IPS DF 6.9 (cell line): ENCODE measurements around the gene ST6GALNAC4.

Experiments used
- DNase-seq: peaks from one replicate; pipeline ENCODE4 v3.0.0-alpha.2; 2013; ENCODE audit warnings: low read depth, low spot score
- H3K27ac ChIP-seq: one replicate; pipeline ENCODE4 v1.5.1; 2013; ENCODE audit warnings: low read length, control low read depth
- H3K27me3 ChIP-seq: 2 replicates; pipeline ENCODE4 v1.6.1; 2013; ENCODE audit warnings: mild to moderate bottlenecking, low read length; ENCODE audit not compliant: control insufficient read depth, insufficient read depth
- H3K36me3 ChIP-seq: 2 replicates; pipeline ENCODE4 v1.6.1; 2013; ENCODE audit warnings: low read length; ENCODE audit not compliant: control insufficient read depth, insufficient read depth
- H3K4me1 ChIP-seq: 2 replicates; pipeline ENCODE4 v1.6.1; 2013; ENCODE audit warnings: low read length; ENCODE audit not compliant: control insufficient read depth, insufficient read depth
- H3K4me3 ChIP-seq: 2 replicates; pipeline ENCODE4 v1.5.1; 2013; ENCODE audit warnings: mild to moderate bottlenecking, low read length
- H3K9me3 ChIP-seq: 2 replicates; pipeline ENCODE4 v1.6.1; 2013; ENCODE audit warnings: low read length, inconsistent platforms; ENCODE audit not compliant: control insufficient read depth, insufficient read depth
- WGBS: extraction: QIAGEN DNeasy Blood & Tissue Kit; methylation state at CpG from one replicate; pipeline ENCODE4 v1.1.7; 2013; ENCODE audit warnings: mixed read lengths, missing lambda C conversion rate; ENCODE audit not compliant: insufficient read length, insufficient coverage; 5-methylcytosine and 5-hydroxymethylcytosine counted together

The ST6GALNAC4 gene

GRCh38 chr9:127945942-127946341, 29.1 kb upstream of the ST6GALNAC4 start:
- WGBS: no CpG with 5 or more reads among the region's 9 CpGs
- H3K27me3 ChIP-seq: no peaks in the 10 kb centered on the region
- no peak overlapping the region for H3K4me3 ChIP-seq
- no peak overlapping the region for H3K27ac ChIP-seq
- peaks cover 16% of the 10 kb centered on the region for H3K36me3 ChIP-seq
- 0 out of 2 replicates have a peak, but pooled peaks cover 2% of the 10 kb centered on the region for H3K4me1 ChIP-seq
- no peaks in the 10 kb centered on the region for H3K9me3 ChIP-seq
- DNase-seq: no peak

DNA sequence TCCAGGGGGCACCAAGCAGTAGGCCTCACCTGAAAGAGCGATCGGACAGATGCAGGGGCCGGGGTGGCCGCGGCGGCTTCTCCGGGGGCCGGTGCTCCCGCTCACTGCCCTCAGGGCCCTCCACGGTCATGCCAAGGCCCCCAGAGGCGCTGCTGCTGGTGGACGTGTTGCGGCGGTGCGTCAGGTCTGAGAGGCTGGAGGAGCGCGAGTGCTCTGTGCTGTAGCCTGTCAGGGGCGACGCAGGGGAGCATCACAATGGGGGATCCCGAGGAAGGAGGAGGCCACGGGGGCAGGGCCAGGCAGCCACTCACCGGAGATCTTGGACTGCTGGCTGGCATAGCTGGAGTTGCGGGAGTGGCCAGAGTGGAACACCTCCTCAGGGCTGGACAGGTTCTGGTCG, 28.5 kb upstream of the ST6GALNAC4 start:
- no peak for DNase-seq
- no CpG with 5 or more reads among the region's 24 CpGs for WGBS
- Histone ChIP-seq H3K4me3 (no peak overlapping the region), H3K36me3 (peaks cover 16% of the 10 kb centered on the region), H3K4me1 (0 out of 2 replicates have a peak, but pooled peaks cover 2% of the 10 kb centered on the region), H3K9me3 (no peaks in the 10 kb centered on the region), H3K27me3 (no peaks in the 10 kb centered on the region), H3K27ac (no peak overlapping the region)

DNA sequence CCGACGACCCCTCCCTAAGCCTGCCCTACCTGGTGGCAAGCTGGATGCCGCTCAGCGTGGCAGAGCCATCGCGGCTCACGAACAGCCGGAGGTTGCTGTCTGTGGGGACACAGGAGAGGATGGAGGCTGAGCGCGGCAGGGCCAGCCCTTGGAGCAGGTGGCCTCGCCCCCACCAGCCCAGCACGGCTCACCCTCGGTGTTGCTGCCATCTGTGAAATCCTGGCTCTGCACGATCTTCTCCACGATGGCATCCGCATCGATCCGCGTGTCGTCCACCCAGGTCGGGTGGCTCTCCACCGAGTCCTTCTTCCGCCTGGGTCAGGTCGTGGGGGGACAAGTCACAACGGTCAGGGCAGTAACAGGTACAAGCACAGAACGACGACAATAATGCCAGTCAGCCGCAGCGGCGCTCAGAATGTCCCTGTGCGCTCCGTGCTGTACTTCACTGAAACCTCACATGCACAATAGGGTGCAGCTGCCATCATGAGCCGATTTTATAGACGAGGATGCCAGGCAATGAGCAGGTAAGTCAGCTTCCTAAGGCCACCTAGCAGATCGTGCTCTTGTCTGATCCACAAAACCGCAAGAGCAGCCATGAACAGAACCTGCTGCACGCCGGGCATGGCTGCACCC, 27.9 kb upstream of the ST6GALNAC4 start:
- no peak overlapping the region for H3K27ac ChIP-seq

DNA sequence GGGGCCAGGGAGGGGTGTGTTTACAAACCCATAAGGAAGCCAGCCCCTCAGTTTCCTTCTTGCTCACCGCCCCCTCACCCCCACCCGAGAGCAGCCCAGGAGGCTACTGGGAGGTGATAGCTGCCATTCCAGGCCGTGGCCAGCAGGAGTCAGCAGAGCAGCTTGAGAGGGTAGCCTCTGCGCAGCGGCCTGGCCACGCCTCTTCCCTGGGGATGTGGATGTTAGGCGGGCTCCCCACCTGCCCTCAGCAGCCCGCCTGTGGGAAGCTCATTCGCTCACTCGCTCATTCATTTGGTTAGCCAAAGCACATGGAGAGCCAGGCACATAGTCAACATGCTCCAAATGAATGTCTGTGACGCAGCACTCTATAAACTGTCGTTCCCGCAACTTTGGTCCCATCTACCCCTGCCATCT, 26.9 kb upstream of the ST6GALNAC4 start:
- no peak for DNase-seq
- no CpG with 5 or more reads among the region's 13 CpGs for WGBS
- Histone ChIP-seq H3K4me1 (0 out of 2 replicates have a peak, but pooled peaks cover 2% of the 10 kb centered on the region), H3K27ac (no peak overlapping the region), H3K27me3 (no peaks in the 10 kb centered on the region), H3K36me3 (peaks cover 16% of the 10 kb centered on the region), H3K9me3 (no peaks in the 10 kb centered on the region), H3K4me3 (no peak overlapping the region)

More for the DNA sequence above, 27.9 kb upstream of the ST6GALNAC4 start:
- no peak overlapping the region for H3K4me3 ChIP-seq
- H3K4me1 ChIP-seq: 0 out of 2 replicates have a peak, but pooled peaks cover 2% of the 10 kb centered on the region
- peaks cover 16% of the 10 kb centered on the region for H3K36me3 ChIP-seq
- WGBS: no CpG with 5 or more reads among the region's 38 CpGs
- H3K27me3 ChIP-seq: no peaks in the 10 kb centered on the region
- no peak for DNase-seq
- no peaks in the 10 kb centered on the region for H3K9me3 ChIP-seq

DNA sequence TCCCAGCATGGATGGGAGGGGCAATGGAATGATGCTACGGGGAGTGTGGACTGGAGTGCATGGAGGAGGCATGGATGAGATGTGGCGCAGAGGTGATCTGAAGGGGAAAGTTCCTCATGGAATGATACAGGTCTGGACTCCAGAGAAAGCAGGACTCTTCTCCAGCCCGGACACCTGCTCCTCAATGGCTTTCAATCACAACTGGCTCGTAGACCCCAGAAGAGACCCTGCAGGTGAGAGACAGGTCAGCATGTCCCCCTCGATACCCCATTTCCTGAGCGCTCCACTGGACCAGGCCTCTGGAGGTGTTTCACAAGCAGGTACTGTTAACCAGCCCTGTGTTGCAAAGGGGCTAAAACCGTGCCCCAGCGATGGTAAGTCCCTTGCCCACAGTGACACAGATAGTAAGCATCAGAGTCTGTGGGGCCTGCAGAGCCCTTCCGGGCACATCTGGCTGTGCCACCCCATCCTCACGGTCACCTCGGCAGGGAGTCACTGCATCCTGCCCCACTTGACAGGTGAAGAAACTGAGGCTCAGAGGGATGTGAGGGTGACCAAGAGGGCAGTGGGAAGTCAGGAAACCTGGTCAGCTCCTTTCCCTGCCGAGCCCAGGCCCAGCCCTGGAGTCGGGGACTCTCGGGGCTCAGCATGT, 26.3 kb upstream of the ST6GALNAC4 start:
- Histone ChIP-seq H3K36me3 (peaks cover 16% of the 10 kb centered on the region), H3K9me3 (no peaks in the 10 kb centered on the region), H3K4me3 (no peak overlapping the region), H3K27ac (no peak overlapping the region), H3K27me3 (no peaks in the 10 kb centered on the region), H3K4me1 (0 out of 2 replicates have a peak, but pooled peaks cover 2% of the 10 kb centered on the region)
- no CpG with 5 or more reads among the region's 14 CpGs for WGBS
- DNase-seq: no peak

DNA sequence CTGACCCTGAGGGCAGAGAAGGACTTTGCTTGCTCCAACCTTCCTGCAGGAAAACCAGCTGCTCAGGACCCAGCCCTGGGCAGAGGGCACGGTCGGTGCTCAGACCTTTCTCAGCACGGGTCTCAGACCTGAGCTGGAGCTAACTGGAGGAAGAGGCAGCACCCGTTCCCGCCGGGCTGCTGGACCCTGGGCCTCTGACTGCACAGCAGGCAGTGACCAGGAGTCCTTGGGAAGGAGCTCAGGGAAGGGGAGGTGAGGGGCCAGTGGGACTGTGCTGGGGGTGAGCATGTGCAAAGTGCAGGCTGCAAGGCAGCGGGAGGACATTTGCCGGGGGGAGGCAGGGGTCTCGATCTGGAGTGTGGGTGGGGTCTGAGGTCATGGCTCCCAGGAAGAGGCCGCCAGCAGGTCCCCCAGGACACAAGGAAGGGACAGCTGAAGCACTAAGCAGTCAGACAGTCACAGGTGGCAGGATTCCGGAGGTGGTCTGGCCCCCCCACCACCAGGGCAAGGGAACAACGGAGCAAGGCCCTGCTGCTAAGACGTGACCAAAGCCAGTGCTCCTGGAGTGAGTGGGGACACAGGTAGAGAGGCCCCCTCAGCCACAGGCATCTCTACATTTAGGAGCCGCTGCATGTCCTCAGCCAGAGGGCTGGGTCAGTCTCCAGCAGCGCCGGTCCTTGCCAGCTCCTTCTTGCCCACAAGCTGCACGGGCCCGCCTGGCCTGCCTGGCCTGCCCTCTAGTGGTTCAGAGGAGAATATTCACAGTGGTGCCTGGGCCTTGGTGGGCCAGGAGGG, 25.6 kb upstream of the ST6GALNAC4 start:
- Histone ChIP-seq H3K4me3 (no peak overlapping the region), H3K9me3 (no peaks in the 10 kb centered on the region), H3K27ac (no peak overlapping the region), H3K36me3 (peaks cover 16% of the 10 kb centered on the region), H3K4me1 (0 out of 2 replicates have a peak, but pooled peaks cover 2% of the 10 kb centered on the region), H3K27me3 (no peaks in the 10 kb centered on the region)
- no CpG with 5 or more reads among the region's 18 CpGs for WGBS
- DNase-seq: no peak

- H3K4me3 ChIP-seq: no peak overlapping the region
- no CpG with 5 or more reads among the region's 3 CpGs for WGBS
- 0 out of 2 replicates have a peak, but pooled peaks cover 2% of the 10 kb centered on the region for H3K4me1 ChIP-seq
- no peak for DNase-seq
- H3K27ac ChIP-seq: no peak overlapping the region
- H3K27me3 ChIP-seq: no peaks in the 10 kb centered on the region
- peaks cover 16% of the 10 kb centered on the region for H3K36me3 ChIP-seq
- H3K9me3 ChIP-seq: no peaks in the 10 kb centered on the region
Observed at GRCh38 chr9:127941961-127942215, 25.0 kb upstream of the ST6GALNAC4 start.

DNA sequence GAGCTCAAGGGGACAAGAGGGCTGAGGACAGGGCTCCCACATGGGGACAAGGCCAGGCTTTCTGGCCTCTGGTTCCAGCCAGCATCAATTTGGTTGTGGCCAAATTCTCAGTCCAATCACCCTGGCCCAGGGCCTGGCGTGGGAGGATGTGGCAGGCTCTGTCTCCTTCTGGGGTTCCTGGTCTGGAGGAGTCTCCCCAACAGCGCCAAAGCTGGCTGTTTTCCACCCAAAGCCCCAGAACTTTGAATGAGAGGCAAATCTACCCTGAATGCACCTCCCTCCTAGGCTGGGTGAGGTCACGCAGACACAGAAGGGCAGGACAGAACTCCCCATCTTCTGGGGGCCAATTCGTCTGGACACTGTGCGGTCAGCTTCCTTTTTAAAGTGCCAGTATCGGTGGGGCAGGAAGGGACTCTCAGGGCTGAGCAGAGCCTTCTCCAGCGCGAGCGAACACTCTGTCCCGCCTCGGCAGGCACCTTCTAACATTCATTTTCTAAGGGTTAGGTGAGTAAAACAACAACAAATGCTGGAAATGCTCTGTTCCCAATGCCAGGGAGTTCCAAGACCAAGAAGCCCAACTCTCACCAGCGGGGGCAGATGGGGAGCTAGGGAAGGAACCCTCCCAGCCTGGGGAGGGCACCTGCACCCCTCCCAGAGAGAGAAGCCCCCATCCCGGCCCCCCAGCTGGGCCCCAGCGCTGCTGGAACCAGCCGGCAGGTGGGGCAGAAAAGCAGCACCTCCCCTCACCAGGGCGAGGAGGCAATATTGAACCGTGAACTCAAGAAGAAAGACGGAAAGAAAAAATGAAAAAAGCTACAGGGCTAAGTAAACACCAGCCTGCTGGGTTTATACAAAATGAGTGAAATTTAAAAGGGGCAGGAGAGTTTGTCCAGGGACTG, 24.5 kb upstream of the ST6GALNAC4 start:
- peaks cover 2% of the 10 kb centered on the region; the same call in 1 of the 2 replicates for H3K4me1 ChIP-seq
- H3K27ac ChIP-seq: no peak overlapping the region
- peaks cover 16% of the 10 kb centered on the region for H3K36me3 ChIP-seq
- H3K27me3 ChIP-seq: no peaks in the 10 kb centered on the region
- WGBS: no CpG with 5 or more reads among the region's 18 CpGs
- DNase-seq: no peak
- no peak overlapping the region for H3K4me3 ChIP-seq
- H3K9me3 ChIP-seq: no peaks in the 10 kb centered on the region

DNA sequence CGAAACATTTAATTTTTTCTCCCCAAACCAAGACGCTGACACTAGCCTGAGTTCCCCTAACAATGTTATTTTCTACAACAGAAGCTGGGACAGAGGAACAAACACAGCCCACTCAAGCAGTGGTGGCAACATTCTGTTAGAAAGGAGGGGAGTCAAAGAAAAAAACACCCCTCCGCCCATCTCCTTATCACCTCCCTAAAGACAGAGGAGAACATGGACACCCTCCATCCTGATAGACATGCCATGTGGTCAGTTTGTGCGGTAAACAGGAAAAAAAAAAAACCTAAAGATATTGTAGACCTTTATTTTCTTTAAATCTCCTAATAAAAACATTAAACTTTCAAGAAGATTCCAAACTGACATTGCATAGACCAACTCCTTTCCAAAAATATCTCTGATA, 23.8 kb upstream of the ST6GALNAC4 start:
- H3K4me3 ChIP-seq: no peak overlapping the region
- H3K27ac ChIP-seq: no peak overlapping the region
- peaks cover 14% of the 10 kb centered on the region for H3K36me3 ChIP-seq
- no CpG with 5 or more reads among the region's 4 CpGs for WGBS
- DNase-seq: no peak
- no peaks in the 10 kb centered on the region for H3K9me3 ChIP-seq
- peaks cover 2% of the 10 kb centered on the region; the same call in 1 of the 2 replicates for H3K4me1 ChIP-seq
- H3K27me3 ChIP-seq: no peaks in the 10 kb centered on the region

DNA sequence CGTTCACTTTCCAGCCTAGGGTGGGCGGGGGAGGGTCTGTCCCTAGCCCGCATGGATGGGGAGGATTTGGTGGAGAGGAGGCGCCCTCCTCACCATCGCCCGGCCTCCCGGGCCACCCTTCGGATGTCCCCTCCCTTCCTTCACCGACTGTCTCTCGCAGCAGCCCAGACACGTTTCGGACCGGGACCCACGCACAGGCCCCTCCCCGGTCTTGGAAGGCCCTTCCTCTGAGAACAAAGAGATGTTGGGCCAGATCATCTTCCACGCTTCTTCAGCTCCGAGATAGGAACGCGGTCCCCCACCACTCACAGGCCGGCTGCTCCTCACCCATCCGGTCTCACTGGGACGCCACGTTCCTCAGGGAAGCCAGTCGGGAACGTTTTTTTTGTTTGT, 21.5 kb upstream of the ST6GALNAC4 start:
- 0 out of 2 replicates have a peak, but pooled peaks cover 6% of the 10 kb centered on the region for H3K36me3 ChIP-seq
- no CpG with 5 or more reads among the region's 25 CpGs for WGBS
- H3K4me3 ChIP-seq: peak overlapping the region; percentile 54; the same call in 1 of the 2 replicates
- DNase-seq: no peak
- H3K4me1 ChIP-seq: no peaks in the 10 kb centered on the region; the same call in 1 of the 2 replicates
- H3K27me3 ChIP-seq: no peaks in the 10 kb centered on the region
- no peak overlapping the region for H3K27ac ChIP-seq
- no peaks in the 10 kb centered on the region for H3K9me3 ChIP-seq
